ENCODE data around the gene MRTFA. TPM values are rescaled to one million over a fixed set of nuclear protein-coding genes. Genes with fewer than 3 reads are reported as not detected.

MRTFA gene
- total RNA-seq, 6 experiments from 2014 or later = 9.3 to 20.6 (median 16.3) TPM

DNA sequence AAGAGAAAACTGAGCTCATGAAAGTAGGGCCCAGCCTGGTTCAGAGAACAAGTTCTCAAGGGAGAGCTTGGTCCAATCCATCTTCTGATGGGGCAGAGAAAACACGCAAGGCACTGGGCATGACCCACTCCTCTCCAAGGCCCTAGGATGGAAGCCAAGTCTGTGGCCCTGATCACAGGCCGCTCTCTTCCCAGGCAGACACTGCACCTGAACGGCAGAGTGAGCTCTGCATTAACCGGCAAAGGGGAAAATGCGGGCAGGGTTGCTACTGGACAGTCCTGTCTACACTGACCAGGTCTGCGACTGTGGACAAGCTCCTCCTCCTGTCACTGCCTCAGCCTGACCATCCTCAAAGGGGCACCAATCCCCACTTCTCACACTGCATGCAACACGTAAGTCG lies 216.8 kb downstream of the MRTFA start:
- intact Hi-C loops (cut with DNase I) = no loop called here
- 90% methylated on average over 2 of the region's 8 CpGs for WGBS (ENCODE audit: insufficient coverage, low coverage, low lambda C conversion rate, missing lambda C conversion rate)
- ATAC-seq = no peak
- Histone ChIP-seq H3K27ac (no peak overlapping the region), H3K36me3 (peaks cover 0 to 42% (median 17%) of the 10 kb centered on the region in 4 donors), H3K4me3 (no peak overlapping the region), H3K9me3 (no peaks in the 10 kb centered on the region), H3K27me3 (no peaks in the 10 kb centered on the region), H3K4me1 (no peaks in the 10 kb centered on the region)
- TF ChIP-seq, protein P1, sequence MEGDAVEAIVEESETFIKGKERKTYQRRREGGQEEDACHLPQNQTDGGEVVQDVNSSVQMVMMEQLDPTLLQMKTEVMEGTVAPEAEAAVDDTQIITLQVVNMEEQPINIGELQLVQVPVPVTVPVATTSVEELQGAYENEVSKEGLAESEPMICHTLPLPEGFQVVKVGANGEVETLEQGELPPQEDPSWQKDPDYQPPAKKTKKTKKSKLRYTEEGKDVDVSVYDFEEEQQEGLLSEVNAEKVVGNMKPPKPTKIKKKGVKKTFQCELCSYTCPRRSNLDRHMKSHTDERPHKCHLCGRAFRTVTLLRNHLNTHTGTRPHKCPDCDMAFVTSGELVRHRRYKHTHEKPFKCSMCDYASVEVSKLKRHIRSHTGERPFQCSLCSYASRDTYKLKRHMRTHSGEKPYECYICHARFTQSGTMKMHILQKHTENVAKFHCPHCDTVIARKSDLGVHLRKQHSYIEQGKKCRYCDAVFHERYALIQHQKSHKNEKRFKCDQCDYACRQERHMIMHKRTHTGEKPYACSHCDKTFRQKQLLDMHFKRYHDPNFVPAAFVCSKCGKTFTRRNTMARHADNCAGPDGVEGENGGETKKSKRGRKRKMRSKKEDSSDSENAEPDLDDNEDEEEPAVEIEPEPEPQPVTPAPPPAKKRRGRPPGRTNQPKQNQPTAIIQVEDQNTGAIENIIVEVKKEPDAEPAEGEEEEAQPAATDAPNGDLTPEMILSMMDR (IDR thresholded peaks at IDR 0.05) = no peak
- TF ChIP-seq POLR2A (IDR thresholded peaks at IDR 0.05) = no peak
- DNase-seq = no peak

DNA sequence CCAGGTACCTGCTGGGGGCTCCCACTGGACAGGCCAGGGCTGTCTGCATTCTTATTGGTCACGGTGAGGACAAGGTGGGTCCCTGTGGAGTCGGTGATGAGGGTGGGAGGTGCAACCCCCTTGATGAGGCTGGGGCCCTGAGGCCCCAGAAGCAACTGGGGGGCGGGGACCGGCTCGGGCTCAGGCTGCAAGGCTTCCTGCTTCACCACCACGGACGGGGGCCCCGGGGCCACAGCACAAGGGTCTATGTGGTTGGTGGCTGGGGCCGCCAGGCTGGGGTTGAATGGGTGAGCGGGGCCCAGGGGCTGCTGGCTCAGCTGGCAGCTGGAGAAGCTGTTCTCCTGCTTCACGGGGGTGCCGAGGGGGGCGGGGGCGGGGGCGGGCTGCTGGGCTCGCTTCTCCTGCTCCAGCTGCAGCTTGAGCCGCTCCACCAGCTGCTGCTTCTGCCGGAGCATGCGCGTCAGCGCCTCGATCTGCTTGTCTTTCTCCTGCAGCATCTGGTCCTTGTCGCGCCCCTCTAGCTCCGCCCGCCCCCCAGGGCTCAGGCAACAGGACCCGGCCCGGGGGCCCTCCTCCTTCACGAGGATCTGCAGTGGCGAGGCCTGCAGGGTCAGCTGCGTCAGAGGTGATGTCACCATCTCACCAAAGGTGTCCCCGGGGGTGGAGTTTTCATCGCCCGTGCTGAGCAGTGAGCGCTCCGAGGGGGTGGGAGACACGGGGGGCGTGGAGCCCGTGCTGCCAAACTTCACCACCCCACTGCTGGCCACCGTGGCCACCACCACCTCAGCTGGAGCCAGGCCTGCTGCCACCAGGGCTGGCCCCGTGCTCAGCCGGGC lies 217.9 kb downstream of the MRTFA start:
- intact Hi-C loops (cut with DNase I) = no loop called here
- Histone ChIP-seq H3K9me3 (no peaks in the 10 kb centered on the region), H3K27ac (no peak overlapping the region), H3K27me3 (no peaks in the 10 kb centered on the region), H3K36me3 (peaks cover 0 to 40% (median 17%) of the 10 kb centered on the region in 4 donors), H3K4me1 (no peaks in the 10 kb centered on the region), H3K4me3 (no peak overlapping the region)
- TF ChIP-seq, protein P1 (IDR thresholded peaks at IDR 0.05) = no peak
- TF ChIP-seq POLR2A (IDR thresholded peaks at IDR 0.05) = no peak
- DNase-seq = no peak
- 93% methylated on average over 3 of the region's 42 CpGs for WGBS (ENCODE audit: insufficient coverage, low coverage, low lambda C conversion rate, missing lambda C conversion rate)
- no peak for ATAC-seq

DNA sequence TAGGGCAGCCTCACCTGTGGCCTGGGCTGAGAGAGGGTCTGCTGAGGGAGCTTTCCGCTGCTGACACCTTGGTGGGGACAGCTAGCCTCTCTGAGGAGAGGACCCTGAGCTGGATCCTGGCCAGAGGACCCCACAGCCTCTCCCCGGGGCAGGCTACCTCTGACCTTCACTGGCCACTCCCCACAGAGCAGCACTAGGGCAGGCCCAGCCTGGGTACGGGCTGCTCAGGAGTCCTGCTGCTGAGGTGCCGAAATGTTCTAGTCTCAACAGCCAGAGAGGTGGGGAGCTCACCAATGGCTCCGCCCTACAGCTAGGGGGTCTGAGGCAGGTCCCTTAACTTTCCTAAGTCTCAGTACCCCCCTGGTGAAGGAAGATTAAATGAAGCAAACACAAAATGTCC lies 218.6 kb downstream of the MRTFA start:
- 100% methylated on average over 1 of the region's 5 CpGs for WGBS (ENCODE audit: insufficient coverage, low coverage, low lambda C conversion rate, missing lambda C conversion rate)
- Histone ChIP-seq H3K27me3 (no peaks in the 10 kb centered on the region), H3K4me3 (no peak overlapping the region), H3K9me3 (no peaks in the 10 kb centered on the region), H3K27ac (no peak overlapping the region), H3K4me1 (no peaks in the 10 kb centered on the region), H3K36me3 (peaks cover 0 to 37% (median 16%) of the 10 kb centered on the region in 4 donors)
- TF ChIP-seq, protein P1 (IDR thresholded peaks at IDR 0.05) = no peak
- TF ChIP-seq POLR2A (IDR thresholded peaks at IDR 0.05) = no peak
- DNase-seq (no peak), ATAC-seq (no peak)
- intact Hi-C loops (cut with DNase I) = no loop called here

DNA sequence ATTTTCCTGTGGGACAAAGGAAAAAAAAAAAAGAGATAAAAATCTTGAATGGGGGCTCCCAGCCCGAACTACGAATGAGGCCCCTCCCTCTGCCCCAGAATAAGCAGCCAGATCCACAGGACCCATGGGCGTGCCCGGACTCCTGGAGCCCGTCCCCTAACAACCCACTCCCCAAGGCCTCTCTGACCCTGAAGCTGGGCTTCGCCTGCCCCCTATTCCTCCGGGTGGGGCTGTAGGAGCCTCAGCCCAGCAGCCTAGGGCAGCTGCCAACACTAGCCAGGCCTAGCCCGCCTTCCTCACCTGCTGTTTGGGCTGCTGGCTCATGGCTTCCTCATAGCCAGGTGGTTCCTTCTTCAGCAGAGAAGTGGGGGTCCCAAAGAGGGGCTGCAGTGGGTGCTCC lies 219.5 kb downstream of the MRTFA start:
- no peak for TF ChIP-seq POLR2A (IDR thresholded peaks at IDR 0.05)
- TF ChIP-seq, protein P1 (IDR thresholded peaks at IDR 0.05) = no peak
- H3K4me1 ChIP-seq = no peaks in the 10 kb centered on the region
- DNase-seq = no peak
- intact Hi-C loops (cut with DNase I) = no loop called here
- no peak for ATAC-seq
- no peaks in the 10 kb centered on the region for H3K9me3 ChIP-seq
- H3K27ac ChIP-seq = no peak overlapping the region
- WGBS (ENCODE audit: insufficient coverage, low coverage, low lambda C conversion rate, missing lambda C conversion rate) = 80% methylated on average over 1 of the region's 8 CpGs
- no peak overlapping the region for H3K4me3 ChIP-seq
- no peaks in the 10 kb centered on the region for H3K27me3 ChIP-seq
- H3K36me3 ChIP-seq = peaks cover 0 to 32% (median 13%) of the 10 kb centered on the region in 4 donors

Data from right lobe of liver (tissue), 6 donors.